ENCODE results near the gene SPIB.

SPIB gene

DNA sequence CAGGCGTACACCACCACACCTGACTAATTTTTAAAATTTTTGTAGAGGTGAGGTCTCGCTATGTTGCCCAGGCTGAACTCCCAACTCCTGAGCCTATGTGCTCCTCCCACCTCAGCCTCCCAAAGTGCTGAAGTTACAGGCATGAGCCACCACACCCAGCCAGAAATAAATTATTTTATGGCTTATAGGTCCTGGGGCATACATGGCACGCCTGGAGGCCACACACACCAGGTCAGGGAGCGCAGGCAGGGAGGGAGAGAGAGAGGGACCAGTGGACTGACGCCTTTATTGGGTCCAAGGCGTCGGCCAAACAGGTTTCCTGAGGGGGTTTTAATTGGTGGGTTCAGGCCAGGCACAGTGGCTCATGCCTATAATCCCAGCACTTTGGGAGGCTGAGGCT lies 6.8 kb downstream of the SPIB start:
- TF ChIP-seq CTCF (IDR thresholded peaks at IDR 0.05; ENCODE audit: control insufficient read depth, insufficient read depth, low read depth, low read length, missing control alignments): no peak
- H3K4me3 ChIP-seq (ENCODE audit: control insufficient read depth, low read depth, low read length): no peak overlapping the region
- DNase-seq (ENCODE audit: low read depth): no peak

GRCh38 chr19:50427318-50427925 lies 8.7 kb downstream of the SPIB start:
- peak overlapping the region; percentile 19 for H3K4me3 ChIP-seq (ENCODE audit: control insufficient read depth, low read depth, low read length)
- no peak for TF ChIP-seq CTCF (IDR thresholded peaks at IDR 0.05; ENCODE audit: control insufficient read depth, insufficient read depth, low read depth, low read length, missing control alignments)
- no peak for DNase-seq (ENCODE audit: low read depth)

- DNase-seq (ENCODE audit: low read depth): no peak
- TF ChIP-seq CTCF (IDR thresholded peaks at IDR 0.05; ENCODE audit: control insufficient read depth, insufficient read depth, low read depth, low read length, missing control alignments): no peak
- peak overlapping the region; percentile 19 for H3K4me3 ChIP-seq (ENCODE audit: control insufficient read depth, low read depth, low read length)
Measured at GRCh38 chr19:50427997-50428425, 9.3 kb downstream of the SPIB start.

GRCh38 chr19:50428772-50429463 lies 10.2 kb downstream of the SPIB start:
- DNase-seq (ENCODE audit: low read depth): no peak
- TF ChIP-seq CTCF (IDR thresholded peaks at IDR 0.05; ENCODE audit: control insufficient read depth, insufficient read depth, low read depth, low read length, missing control alignments): no peak

GRCh38 chr19:50430888-50431342 lies 12.2 kb downstream of the SPIB start:
- TF ChIP-seq CTCF (IDR thresholded peaks at IDR 0.05; ENCODE audit: control insufficient read depth, insufficient read depth, low read depth, low read length, missing control alignments): no peak
- no peak for DNase-seq (ENCODE audit: low read depth)
- H3K4me3 ChIP-seq (ENCODE audit: control insufficient read depth, low read depth, low read length): peak overlapping the region; percentile 53; the same call in 1 of the 2 replicates

More at GRCh38 chr19:50428772-50429463, 10.2 kb downstream of the SPIB start:
- H3K4me3 ChIP-seq (ENCODE audit: control insufficient read depth, low read depth, low read length): no peak overlapping the region

GRCh38 chr19:50431343-50432220 lies 12.8 kb downstream of the SPIB start:
- no peak for TF ChIP-seq CTCF (IDR thresholded peaks at IDR 0.05; ENCODE audit: control insufficient read depth, insufficient read depth, low read depth, low read length, missing control alignments)
- peak overlapping the region; percentile 53 for H3K4me3 ChIP-seq (ENCODE audit: control insufficient read depth, low read depth, low read length)
- no peak for DNase-seq (ENCODE audit: low read depth)
